ENCODE data around the gene UGT2B17.
"Not testable (repeated sequence)": the region's sequence is repeated elsewhere in the genome, so short reads cannot be mapped to it uniquely, and the experiment has no call there.

UGT2B17 gene

GRCh38 chr4:68576272-68577125 is at the start of gene UGT2B17:
TSS of gene UGT2B17 (minus strand) at chr4:68576322. CDS start at chr4:68568484, 7,838 bp downstream.
- DNase-seq (ENCODE audit: low spot score): no peak

GRCh38 chr4:68622731-68623130 is 46.6 kb upstream of the UGT2B17 start:
- not testable (repeated sequence) for DNase-seq (ENCODE audit: low spot score)

DNA sequence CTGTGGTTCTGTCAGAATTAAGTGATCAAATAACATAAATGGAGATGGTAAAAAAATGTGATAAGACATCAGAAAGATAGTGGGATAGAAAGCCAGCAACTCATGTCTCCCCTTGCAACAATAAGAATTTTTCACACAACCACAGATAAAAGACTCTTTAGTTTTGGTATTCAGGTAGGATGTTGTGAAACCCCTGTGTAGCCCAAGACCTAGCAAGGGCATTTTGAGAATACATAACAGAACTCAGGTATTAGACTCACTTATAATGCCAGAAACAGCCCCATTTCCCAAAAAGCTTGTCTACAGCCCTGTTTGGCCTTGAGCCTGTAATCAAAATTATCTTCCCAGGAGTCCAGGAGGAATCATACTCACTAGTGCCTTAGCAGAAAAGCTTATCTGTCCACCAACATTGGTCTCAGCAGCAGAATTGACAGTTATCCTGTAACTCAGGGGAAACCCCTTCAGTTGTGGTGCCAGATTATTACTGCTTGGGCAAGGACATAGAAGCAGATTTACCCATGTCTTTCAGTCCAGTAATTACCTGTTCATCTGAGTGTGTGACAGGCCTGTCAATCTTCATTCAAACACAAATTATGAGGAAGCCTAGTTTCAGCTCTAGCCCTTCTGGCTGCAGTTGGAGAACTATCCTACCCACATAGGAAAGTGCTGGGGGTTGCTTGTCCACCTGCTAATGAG is 41.0 kb upstream of the UGT2B17 start:
- DNase-seq (ENCODE audit: low spot score): no peak

DNA sequence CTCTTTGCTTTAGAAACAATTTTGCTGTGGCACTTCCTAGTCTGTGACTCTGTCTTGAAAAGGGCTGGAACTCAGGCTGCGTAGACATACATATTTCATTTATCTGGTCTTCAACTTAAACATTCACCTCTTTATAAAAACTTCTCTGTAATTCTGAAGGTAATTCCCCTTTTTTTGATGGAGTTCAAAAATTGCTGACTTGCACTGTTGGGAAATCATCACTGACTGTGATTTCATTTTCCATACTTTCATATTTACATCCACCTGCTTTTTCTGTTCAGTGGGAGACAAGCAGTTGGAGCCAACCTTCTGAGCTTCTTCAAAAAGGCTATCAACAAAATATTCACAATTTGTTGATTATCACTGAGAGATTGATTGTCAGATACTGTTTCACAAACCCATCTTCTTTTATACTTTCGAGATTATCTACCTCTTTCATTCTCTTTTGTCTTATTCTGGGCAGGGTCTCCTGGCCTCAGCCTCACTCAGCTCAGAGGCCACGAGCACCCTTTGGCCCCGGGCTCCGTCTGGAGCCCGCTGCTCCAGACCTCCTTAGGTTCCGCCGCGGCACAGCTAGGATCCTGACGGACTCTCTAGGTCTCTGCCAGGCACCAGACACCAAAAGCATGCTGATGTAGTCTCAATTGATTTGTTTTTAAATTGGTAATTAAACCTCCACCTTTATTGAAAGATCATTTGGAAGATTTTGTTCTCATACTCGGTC is 39.7 kb upstream of the UGT2B17 start:
- DNase-seq (ENCODE audit: low spot score): no peak

GRCh38 chr4:68613752-68614151 is 37.6 kb upstream of the UGT2B17 start:
- DNase-seq (ENCODE audit: low spot score): no peak

- no peak for DNase-seq (ENCODE audit: low spot score)
Measured at GRCh38 chr4:68606240-68606639, 30.1 kb upstream of the UGT2B17 start.

DNA sequence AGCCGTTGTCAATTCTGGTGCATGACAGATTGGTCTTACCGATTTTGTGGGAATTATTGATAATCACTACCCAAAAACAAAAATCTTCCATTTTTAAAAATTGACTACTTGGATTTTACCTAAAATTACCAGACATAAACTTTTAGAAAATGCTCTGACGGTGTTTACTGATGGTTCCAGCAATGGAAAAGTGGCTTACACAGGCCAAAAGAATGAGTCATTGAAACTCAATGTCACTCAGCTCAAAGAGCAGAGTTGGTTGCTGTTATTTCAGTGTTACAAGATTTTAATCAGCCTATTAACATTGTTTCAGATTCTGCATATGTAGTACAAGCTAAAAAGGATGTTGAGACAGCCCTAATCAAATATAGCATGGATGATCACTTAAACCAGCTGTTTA is 23.0 kb upstream of the UGT2B17 start:
- DNase-seq (ENCODE audit: low spot score): no peak

- no peak for DNase-seq (ENCODE audit: low spot score)
Measured at GRCh38 chr4:68597482-68597881, 21.4 kb upstream of the UGT2B17 start.

DNA sequence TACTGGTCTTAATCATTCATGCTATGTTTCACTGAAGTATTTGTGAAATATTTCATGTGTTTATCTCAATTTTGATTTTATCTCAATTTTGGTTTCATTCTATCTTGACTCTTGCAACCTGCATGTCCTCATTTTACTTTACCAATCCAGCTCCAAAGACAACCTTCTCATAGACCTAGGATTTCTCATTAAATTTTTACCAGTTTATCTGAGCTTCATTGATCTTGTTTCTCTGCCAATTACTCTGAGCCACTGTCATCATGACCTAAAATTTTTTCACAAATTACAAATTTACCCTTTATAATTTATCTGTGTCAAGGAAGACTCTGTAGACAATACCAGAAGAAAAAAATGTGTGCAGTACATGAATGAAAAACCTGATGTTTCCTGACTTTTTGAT is 18.6 kb upstream of the UGT2B17 start:
- no peak for DNase-seq (ENCODE audit: low spot score)

- no peak for DNase-seq (ENCODE audit: low spot score)
Measured at GRCh38 chr4:68593112-68593511, 17.0 kb upstream of the UGT2B17 start.

GRCh38 chr4:68592673-68593072 is 16.6 kb upstream of the UGT2B17 start:
- DNase-seq (ENCODE audit: low spot score): no peak

GRCh38 chr4:68591204-68591603 is 15.1 kb upstream of the UGT2B17 start:
- no peak for DNase-seq (ENCODE audit: low spot score)

GRCh38 chr4:68589790-68590189 is 13.7 kb upstream of the UGT2B17 start:
- DNase-seq (ENCODE audit: low spot score): no peak

DNA sequence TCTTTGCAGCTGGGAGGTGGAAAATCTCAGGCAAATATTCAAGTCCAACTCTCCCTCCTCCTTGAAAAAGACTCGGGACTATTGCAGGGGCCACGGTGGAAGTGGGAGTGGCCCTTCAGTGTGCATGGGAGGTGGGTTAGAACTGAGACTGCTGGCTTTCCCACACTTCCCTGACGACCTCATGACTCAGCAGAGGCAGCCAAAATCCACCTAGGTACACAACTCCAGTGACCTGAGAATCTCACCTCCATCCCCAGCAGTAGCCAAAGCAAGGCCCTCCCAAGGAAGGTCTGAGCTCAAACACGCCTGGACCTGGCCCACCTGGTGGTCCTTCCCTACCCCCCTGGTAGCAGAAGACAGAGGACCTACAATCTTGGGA is 6.2 kb upstream of the UGT2B17 start:
- no peak for DNase-seq (ENCODE audit: low spot score)

DNA sequence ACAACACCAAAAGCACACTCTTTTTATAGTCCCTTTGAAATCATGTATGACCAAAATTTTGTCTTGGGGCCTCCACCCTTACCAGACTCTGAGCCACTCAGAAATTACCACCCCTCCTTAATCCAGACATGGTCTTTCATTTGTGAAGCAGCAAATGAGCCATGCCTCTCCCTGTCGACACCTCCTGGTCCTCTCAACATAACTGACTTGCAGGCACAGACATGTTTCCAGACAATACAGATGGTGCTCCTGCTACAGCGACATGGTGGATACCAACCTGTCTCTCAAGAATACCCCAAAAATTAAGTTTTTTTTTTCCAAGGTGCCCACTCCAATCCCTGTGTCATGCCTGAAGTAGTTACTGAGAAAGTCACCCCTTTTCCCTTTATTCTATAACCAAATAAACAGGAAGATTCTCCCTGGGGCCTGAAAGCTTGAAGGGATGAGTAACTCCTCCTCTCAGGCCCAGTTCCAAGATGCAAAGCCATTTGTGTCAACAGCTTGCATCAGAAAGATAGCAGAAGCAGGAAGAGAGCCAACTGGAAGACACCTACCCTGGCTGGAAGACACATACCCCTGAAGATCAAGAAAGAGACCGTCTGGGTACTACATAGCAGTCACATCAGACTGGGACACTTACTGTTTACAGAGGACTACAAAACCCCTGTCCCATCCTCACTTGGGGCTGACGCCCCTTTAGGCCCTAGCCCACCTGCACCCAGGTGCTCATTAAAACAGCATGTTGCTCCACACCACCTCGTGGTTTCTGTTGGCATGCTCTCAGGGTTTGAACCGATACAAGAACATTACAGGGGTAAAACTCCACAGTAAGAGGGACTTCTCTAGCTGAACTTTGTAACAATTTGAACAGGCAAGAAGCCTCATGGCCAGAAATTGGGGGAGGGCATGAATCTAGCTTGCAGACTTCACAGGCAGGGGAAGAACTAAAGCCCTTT is 5.5 kb upstream of the UGT2B17 start:
- no peak for DNase-seq (ENCODE audit: low spot score)

DNA sequence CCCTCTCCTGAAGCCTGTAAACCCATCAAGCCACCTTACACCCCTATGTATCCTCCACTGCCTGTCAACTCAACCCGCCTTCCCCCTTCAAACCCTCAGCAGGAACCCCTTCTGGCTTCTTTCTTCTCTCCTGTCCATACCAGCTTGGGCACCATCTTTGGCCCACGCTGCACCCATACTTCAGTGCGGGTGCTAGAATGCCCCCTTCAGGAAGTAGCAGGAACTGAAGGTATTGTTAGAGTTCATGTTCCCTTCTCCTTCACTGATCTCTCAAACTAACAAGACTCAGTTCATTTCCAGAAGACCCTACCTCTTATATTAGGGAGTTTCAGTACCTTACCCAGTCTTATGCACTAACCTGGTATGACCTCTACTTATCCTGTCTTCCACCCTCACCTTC is 1.5 kb upstream of the UGT2B17 start:
- DNase-seq (ENCODE audit: low spot score): no peak

DNA sequence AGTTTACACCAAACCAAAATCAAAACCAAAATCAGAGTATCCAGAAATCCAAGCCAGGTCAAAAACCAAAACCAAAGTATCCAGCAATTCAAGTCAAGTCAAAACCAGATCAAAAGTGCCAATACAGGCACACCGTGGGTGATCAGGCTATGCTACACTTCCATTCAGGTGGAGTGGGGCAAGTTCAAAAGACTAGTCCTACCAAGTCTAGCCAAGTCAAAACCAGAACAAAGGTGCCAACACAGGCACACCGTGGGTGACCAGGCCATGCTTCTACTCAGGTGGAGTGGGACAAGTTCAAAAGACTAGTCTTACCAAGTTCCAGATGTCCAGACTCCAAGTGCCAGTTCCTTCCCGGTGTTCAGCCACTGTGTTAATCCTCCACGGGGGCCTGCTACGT is 486 bp downstream of the UGT2B17 start:
- not testable (repeated sequence) for DNase-seq (ENCODE audit: low spot score)

GRCh38 chr4:68575081-68575480 is 1.0 kb downstream of the UGT2B17 start:
- no peak for DNase-seq (ENCODE audit: low spot score)

DNA sequence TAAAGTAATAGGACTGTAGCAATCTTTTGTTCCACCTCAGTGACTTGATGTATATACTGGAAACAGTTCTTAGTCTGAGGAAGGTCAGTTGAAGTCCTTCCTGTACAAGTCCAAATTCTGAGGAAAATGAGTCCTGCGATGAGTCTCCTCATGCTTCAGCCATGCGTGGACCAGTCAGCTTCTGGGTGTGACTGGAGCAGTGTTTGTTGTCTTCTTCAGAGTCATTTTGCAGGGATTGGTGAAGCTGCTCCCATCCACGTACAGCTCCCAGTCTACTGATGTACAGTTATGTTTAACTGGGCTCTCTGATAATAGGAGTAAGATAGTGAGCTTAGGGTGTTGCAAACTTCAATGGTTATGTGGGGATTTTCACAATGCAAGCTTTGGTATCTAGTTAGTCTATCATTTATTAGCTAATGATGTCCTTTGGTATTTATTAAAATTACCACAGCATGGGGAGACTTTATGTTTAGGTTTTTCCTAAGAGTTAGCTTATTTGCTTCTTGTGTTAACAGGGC is 3.4 kb downstream of the UGT2B17 start:
- DNase-seq (ENCODE audit: low spot score): no peak

DNA sequence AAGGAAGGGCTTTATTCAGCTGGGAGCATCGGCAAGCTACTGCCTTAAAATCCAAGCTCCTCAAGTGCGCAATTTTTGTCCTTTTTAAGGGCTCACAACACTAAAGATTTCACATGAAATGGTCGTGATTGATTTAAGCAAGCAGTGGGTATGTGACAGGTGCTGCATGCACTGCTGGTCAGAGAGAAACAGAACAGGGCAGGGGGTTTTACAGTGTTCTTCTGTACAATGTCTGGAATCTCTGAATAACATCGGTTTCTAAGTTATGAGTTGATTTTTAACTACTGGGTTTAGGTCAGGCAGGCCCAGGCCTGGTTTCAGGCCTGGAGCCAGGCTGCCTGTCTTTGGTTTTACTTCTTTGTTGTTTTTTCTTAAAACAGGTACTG is 6.0 kb downstream of the UGT2B17 start:
- no peak for DNase-seq (ENCODE audit: low spot score)

DNA sequence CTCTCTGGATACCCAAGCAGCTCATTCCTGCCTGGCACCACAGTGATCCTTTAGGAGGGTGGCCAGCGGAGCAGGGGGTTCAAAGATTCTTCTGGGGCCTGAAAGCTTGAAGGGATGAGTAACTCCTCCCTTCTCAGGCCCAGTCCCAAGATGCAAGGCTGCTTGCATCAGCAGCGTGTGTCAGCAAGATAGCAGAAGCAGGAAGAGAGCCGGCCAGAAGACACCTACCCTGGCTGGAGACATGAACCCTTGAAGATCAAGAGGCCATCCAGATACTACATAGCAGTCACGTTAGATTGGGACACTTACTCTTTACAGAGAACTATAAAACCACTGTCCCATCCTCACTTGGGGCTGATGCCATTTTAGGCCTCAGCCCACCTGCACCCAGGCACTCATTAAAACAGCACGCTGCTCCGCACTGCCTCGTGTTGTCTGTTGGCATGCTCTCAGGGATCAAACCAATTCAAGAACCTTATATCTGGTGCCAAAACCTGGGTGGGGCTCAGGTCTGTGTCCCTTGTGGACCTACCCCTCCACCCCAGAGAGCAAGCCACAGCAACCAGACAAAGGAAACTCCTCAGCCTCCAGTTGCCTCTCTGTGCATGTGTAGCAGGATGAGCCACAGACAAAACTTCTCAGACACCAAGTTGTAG is 6.5 kb downstream of the UGT2B17 start:
- DNase-seq (ENCODE audit: low spot score): no peak
